GM12892 (cell line): ENCODE measurements around the gene GRIN3A.

Experiments
- POLR2A ChIP-seq: IDR thresholded peaks from 2 replicates; pipeline ENCODE4 v1.6.1; 2011; ENCODE audit warnings: low read depth, low read length, control low read depth
- POLR2AphosphoS5 ChIP-seq: IDR thresholded peaks from 2 replicates; pipeline ENCODE4 v1.6.1; 2011; ENCODE audit warnings: low read depth, low read length, control low read depth
- TAF1 ChIP-seq: IDR thresholded peaks from 2 replicates; pipeline ENCODE4 v1.6.1; 2011; ENCODE audit warnings: low read depth, mild to moderate bottlenecking, control low read depth, low read length, borderline replicate concordance

DNA sequence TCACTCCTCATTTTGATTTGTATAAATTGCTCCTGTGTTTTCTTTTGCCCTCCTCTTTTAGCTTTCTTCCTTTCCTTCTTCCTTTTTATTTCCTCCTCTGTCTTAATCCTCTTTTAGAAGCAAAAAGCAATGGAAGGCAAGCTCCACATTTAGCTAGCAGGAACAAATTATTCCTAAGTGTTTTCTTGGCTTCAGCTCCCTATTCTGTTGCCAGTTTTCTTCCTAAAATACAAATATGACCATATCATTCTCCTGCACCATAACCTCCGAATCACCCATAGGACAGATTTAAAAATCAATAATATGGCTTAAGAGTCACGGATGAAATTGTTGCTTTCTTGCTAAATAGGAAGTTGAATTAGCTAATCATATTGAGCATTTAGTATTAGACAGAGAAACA is 49.4 kb downstream of the GRIN3A start:
- TF ChIP-seq POLR2A: no peak
- no peak for TF ChIP-seq POLR2AphosphoS5
- no peak for TF ChIP-seq TAF1
